Measurements from ENCODE around the gene AGRN.
A peak's percentile ranks its signal among the peaks of the same experiment; 100 is the strongest.
"Not testable (repeated sequence)": the region's sequence is repeated elsewhere in the genome, so short reads cannot be mapped to it uniquely, and the experiment has no call there.

The AGRN gene

GRCh38 chr1:1017397-1018320 lies 2.3 kb upstream of the AGRN start:
- H3K4me1 ChIP-seq (ENCODE audit: insufficient read depth, low read length), result peaks cover 14% of the 10 kb centered on the region; the same call in 1 of the 2 replicates
- H3K36me3 ChIP-seq (ENCODE audit: insufficient read depth, low read length); H3K9ac ChIP-seq (ENCODE audit: low read depth, low read length); H3K9me3 ChIP-seq (ENCODE audit: control insufficient read depth, insufficient read depth, low read length): not testable (repeated sequence)

DNA sequence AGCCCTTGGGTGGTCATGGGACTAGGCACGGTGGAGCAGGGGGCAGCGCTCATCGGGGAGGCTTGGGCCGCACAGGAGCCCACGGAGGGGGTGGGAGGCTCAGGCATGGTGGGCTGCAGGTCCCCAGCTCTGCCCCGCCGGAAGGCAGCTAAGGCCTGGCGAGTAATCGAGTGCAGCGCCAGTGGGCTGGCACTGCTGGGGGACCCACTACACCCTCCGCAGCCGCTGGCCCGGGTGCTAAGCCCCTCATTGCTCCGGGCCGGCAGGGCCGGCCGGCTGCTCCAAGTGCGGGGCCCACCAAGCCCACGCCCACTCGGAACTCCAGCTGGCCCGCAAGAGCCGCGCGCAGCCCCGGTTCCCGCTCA lies 1.6 kb upstream of the AGRN start:
- H3K4me1 ChIP-seq (ENCODE audit: insufficient read depth, low read length), result peaks cover 20% of the 10 kb centered on the region; the same call in 1 of the 2 replicates
- not testable (repeated sequence) for H3K9ac ChIP-seq (ENCODE audit: low read depth, low read length); H3K9me3 ChIP-seq (ENCODE audit: control insufficient read depth, insufficient read depth, low read length); H3K36me3 ChIP-seq (ENCODE audit: insufficient read depth, low read length)

GRCh38 chr1:1019122-1019999 lies 559 bp upstream of the AGRN start:
- H3K9me3 ChIP-seq (ENCODE audit: control insufficient read depth, insufficient read depth, low read length), result no peaks in the 10 kb centered on the region
- H3K36me3 ChIP-seq (ENCODE audit: insufficient read depth, low read length), result no peaks in the 10 kb centered on the region
- no peak overlapping the region for H3K9ac ChIP-seq (ENCODE audit: low read depth, low read length)
- H3K4me1 ChIP-seq (ENCODE audit: insufficient read depth, low read length), result peaks cover 30% of the 10 kb centered on the region

GRCh38 chr1:1020415-1021009 lies 592 bp downstream of the AGRN start:
- Histone ChIP-seq H3K9me3 (ENCODE audit: control insufficient read depth, insufficient read depth, low read length) (no peaks in the 10 kb centered on the region), H3K36me3 (ENCODE audit: insufficient read depth, low read length) (no peaks in the 10 kb centered on the region), H3K4me1 (ENCODE audit: insufficient read depth, low read length) (peaks cover 34% of the 10 kb centered on the region), H3K9ac (ENCODE audit: low read depth, low read length) (peak overlapping the region; percentile 66)

DNA sequence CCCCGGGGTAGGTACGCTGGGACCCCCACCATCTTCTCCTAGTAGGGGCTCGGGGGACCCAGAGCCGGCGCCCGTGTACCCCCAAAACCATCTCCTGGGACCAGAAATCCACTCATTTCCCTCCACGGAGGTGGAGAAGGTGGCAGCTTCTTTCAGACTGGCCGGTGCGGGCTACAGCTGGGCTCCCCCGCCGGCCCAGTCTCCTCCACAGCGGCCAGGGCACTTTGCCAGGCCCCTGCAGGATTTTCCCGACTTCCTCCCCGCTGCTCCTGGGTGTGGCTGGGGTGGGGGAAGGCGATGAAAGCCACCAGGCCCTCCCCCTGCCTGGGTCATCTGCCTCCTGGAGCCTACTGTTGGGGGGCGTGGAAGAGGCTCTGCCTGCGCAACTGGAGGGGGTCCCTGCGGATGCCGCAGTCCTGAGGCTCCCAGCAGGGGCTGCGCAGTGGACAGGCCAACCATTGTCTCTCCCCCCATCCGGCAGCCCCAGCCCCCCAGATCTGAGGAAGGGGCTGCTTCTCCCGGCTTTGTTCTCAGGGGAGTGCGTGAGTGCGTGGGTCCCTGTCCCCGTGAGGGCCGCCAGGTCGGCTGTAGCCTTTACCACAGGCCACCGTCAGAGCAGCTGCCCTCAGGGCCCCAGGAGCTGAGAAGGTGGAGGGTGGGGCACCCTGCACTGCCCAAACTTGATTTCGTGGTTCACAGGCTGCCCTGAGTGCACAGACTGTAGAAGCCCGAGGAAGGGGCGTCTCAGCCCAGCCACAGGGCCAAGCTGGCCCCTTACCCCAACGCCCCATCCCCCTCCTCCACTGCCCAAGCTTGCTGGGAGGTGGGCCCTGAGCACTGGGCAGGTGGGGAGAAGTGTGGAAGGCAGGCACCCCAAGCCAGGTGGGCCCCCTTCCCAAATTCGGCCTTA lies 1.3 kb downstream of the AGRN start:
- Histone ChIP-seq H3K36me3 (ENCODE audit: insufficient read depth, low read length) (no peaks in the 10 kb centered on the region), H3K4me1 (ENCODE audit: insufficient read depth, low read length) (peaks cover 40% of the 10 kb centered on the region), H3K9me3 (ENCODE audit: control insufficient read depth, insufficient read depth, low read length) (no peaks in the 10 kb centered on the region), H3K9ac (ENCODE audit: low read depth, low read length) (peak overlapping the region; percentile 66)

DNA sequence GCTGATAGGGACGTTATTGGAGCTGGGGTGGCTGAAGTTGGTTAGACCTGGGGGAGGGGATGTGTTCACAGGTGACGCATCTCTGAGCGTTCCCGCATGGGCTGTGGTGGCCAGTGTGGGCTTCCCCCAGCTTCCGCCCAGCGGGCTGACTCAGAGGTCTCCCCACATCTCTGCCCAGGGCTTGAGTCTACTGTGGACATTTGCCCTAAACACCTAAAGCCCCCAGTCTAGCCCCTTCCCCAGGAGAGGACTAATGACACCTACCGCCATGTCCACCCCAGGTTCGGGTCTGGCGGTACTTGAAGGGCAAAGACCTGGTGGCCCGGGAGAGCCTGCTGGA lies 2.0 kb downstream of the AGRN start:
- H3K9ac ChIP-seq (ENCODE audit: low read depth, low read length), result peak overlapping the region; percentile 66; the same call in 1 of the 2 replicates
- H3K36me3 ChIP-seq (ENCODE audit: insufficient read depth, low read length), result no peaks in the 10 kb centered on the region
- no peaks in the 10 kb centered on the region for H3K9me3 ChIP-seq (ENCODE audit: control insufficient read depth, insufficient read depth, low read length)
- H3K4me1 ChIP-seq (ENCODE audit: insufficient read depth, low read length), result peaks cover 46% of the 10 kb centered on the region

GRCh38 chr1:1022302-1023009 lies 2.5 kb downstream of the AGRN start:
- Histone ChIP-seq H3K9ac (ENCODE audit: low read depth, low read length) (no peak overlapping the region; the same call in 1 of the 2 replicates), H3K36me3 (ENCODE audit: insufficient read depth, low read length) (no peaks in the 10 kb centered on the region), H3K4me1 (ENCODE audit: insufficient read depth, low read length) (peaks cover 46% of the 10 kb centered on the region), H3K9me3 (ENCODE audit: control insufficient read depth, insufficient read depth, low read length) (no peaks in the 10 kb centered on the region)

- Histone ChIP-seq H3K36me3 (ENCODE audit: insufficient read depth, low read length) (no peaks in the 10 kb centered on the region), H3K9ac (ENCODE audit: low read depth, low read length) (0 out of 2 replicates have a peak overlapping the region, but pooled peaks have one; percentile 28)
Observed at GRCh38 chr1:1023700-1024099, 3.8 kb downstream of the AGRN start.

GRCh38 chr1:1024149-1024770 lies 4.3 kb downstream of the AGRN start:
- Histone ChIP-seq H3K9me3 (ENCODE audit: control insufficient read depth, insufficient read depth, low read length) (no peaks in the 10 kb centered on the region), H3K36me3 (ENCODE audit: insufficient read depth, low read length) (no peaks in the 10 kb centered on the region), H3K9ac (ENCODE audit: low read depth, low read length) (peak overlapping the region; percentile 28), H3K4me1 (ENCODE audit: insufficient read depth, low read length) (peaks cover 46% of the 10 kb centered on the region)

More at GRCh38 chr1:1023700-1024099, 3.8 kb downstream of the AGRN start:
- Histone ChIP-seq H3K4me1 (ENCODE audit: insufficient read depth, low read length) (peaks cover 46% of the 10 kb centered on the region), H3K9me3 (ENCODE audit: control insufficient read depth, insufficient read depth, low read length) (no peaks in the 10 kb centered on the region)

- H3K9me3 ChIP-seq (ENCODE audit: control insufficient read depth, insufficient read depth, low read length), result no peaks in the 10 kb centered on the region
- H3K4me1 ChIP-seq (ENCODE audit: insufficient read depth, low read length), result peaks cover 46% of the 10 kb centered on the region
- no peaks in the 10 kb centered on the region for H3K36me3 ChIP-seq (ENCODE audit: insufficient read depth, low read length)
- peak overlapping the region; percentile 38 for H3K9ac ChIP-seq (ENCODE audit: low read depth, low read length)
Observed at GRCh38 chr1:1024771-1025699, 5.1 kb downstream of the AGRN start.

DNA sequence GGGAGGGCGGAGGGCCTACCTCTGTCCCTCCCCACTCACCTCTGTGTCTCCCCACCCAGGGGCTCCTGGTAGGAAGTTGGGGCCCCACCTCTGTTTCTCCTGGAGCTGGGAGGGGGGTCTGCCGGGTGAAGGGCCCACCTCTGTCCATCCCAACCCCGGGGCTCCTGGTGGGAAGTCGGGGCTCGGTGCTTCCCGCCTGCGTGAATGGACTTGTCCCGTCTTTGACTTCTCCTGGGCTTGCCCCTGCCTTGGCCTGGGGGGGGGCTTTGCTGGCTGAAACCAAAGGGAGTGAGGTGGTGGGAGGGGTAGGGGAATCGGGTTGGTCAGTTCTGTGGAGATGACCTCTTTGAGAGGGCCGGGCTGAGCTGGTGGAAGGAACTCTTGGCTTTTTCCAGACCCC lies 5.8 kb downstream of the AGRN start:
- peaks cover 46% of the 10 kb centered on the region for H3K4me1 ChIP-seq (ENCODE audit: insufficient read depth, low read length)
- no peaks in the 10 kb centered on the region for H3K36me3 ChIP-seq (ENCODE audit: insufficient read depth, low read length)
- H3K9ac ChIP-seq (ENCODE audit: low read depth, low read length), result no peak overlapping the region
- no peaks in the 10 kb centered on the region for H3K9me3 ChIP-seq (ENCODE audit: control insufficient read depth, insufficient read depth, low read length)
